Neural cell (in vitro differentiated cells): ENCODE data around the gene MERTK. TPM values are rescaled to one million over a fixed set of nuclear protein-coding genes. Genes with fewer than 3 reads are reported as not detected.

Experiments used
- H2AFZ ChIP-seq: fragments of 200-600, 300-800 bp; sonication (generic), shearing (Covaris generic); 2 replicates; pipeline ENCODE4 v1.6.0; 2014; ENCODE audit warnings: low read depth, mild to moderate bottlenecking, antibody characterized with exemption, low read length, moderate library complexity
- H3F3A ChIP-seq: fragments of 200-600 bp; shearing (Covaris generic); 2 replicates; pipeline ENCODE4 v1.6.1; 2016; ENCODE audit warnings: mild to moderate bottlenecking, moderate library complexity, mixed read lengths, antibody characterized with exemption, low read length; ENCODE audit not compliant: insufficient read depth, poor library complexity, severe bottlenecking
- H3K27ac ChIP-seq: fragments of 200-600, 300-800 bp; sonication (generic), shearing (Covaris generic); 2 replicates; pipeline ENCODE4 v1.5.1; 2014; ENCODE audit warnings: mild to moderate bottlenecking, low read length, moderate library complexity
- H3K27me3 ChIP-seq: fragments of 300-800, 200-600 bp; sonication (generic), shearing (Covaris generic); 2 replicates; pipeline ENCODE4 v1.6.0; 2014; ENCODE audit warnings: mild to moderate bottlenecking, low read depth, low read length, moderate library complexity; ENCODE audit not compliant: insufficient read depth
- H3K36me3 ChIP-seq: fragments of 300-800, 200-600 bp; sonication (generic), shearing (Covaris generic); 2 replicates; pipeline ENCODE4 v1.5.1; 2014; ENCODE audit warnings: mild to moderate bottlenecking, antibody characterized with exemption, low read length, moderate library complexity; ENCODE audit not compliant: insufficient read depth
- H3K4me2 ChIP-seq: fragments of 300-800, 200-600 bp; sonication (generic), shearing (Covaris generic); 2 replicates; pipeline ENCODE4 v1.6.0; 2014; ENCODE audit warnings: mild to moderate bottlenecking, low read length
- H3K4me3 ChIP-seq: fragments of 300-800, 200-600 bp; sonication (generic), shearing (Covaris generic); 2 replicates; pipeline ENCODE4 v1.5.1; 2014; ENCODE audit warnings: mild to moderate bottlenecking, low read length, moderate library complexity
- H3K79me2 ChIP-seq: fragments of 200-600 bp; shearing (Covaris generic); replicated peaks from 2 replicates; pipeline ENCODE4 v1.6.0; 2014; ENCODE audit warnings: mild to moderate bottlenecking, low read length, moderate library complexity; ENCODE audit not compliant: insufficient read depth
- H3K9ac ChIP-seq: fragments of 300-800, 200-600 bp; sonication (generic), shearing (Covaris generic); 2 replicates; pipeline ENCODE4 v1.6.1; 2016; ENCODE audit warnings: mild to moderate bottlenecking, low read length, mixed read lengths
- H3K9me2 ChIP-seq: fragments of 200-600 bp; shearing (Covaris generic); 2 replicates; pipeline ENCODE4 v1.6.1; 2016; ENCODE audit warnings: mild to moderate bottlenecking, low read length, mixed read lengths; ENCODE audit not compliant: insufficient read depth
- H3K9me3 ChIP-seq: fragments of 200-600, 300-800 bp; sonication (generic), shearing (Covaris generic); 2 replicates; pipeline ENCODE4 v1.6.1; 2016; ENCODE audit warnings: mild to moderate bottlenecking, mixed run types, low read length, moderate library complexity, mixed read lengths
- H4K20me1 ChIP-seq: fragments of 200-600 bp; shearing (Covaris generic); 2 replicates; pipeline ENCODE4 v1.6.1; 2016; ENCODE audit warnings: mild to moderate bottlenecking, mixed run types; ENCODE audit not compliant: insufficient read depth
- EP300 ChIP-seq: fragments of 450-650 bp; conservative IDR thresholded peaks from 2 replicates; pipeline ENCODE4 v1.6.1; 2014; ENCODE audit warnings: antibody characterized with exemption, mild to moderate bottlenecking, moderate library complexity; ENCODE audit not compliant: poor library complexity, severe bottlenecking
- EZH2 ChIP-seq: fragments of 200-600, 300-800 bp; shearing (Covaris generic), sonication (generic); IDR thresholded peaks from 2 replicates; pipeline ENCODE4 v1.6.1; 2014; ENCODE audit warnings: antibody characterized with exemption, low read length, borderline replicate concordance, mild to moderate bottlenecking; ENCODE audit not compliant: insufficient read depth, poor library complexity, severe bottlenecking
- MXI1 ChIP-seq: fragments of 450-650 bp; conservative IDR thresholded peaks from 2 replicates; pipeline ENCODE4 v1.6.1; 2014; ENCODE audit warnings: antibody characterized with exemption, mild to moderate bottlenecking; ENCODE audit not compliant: poor library complexity, severe bottlenecking
- POLR2AphosphoS5 ChIP-seq: IDR thresholded peaks from 2 replicates; pipeline ENCODE4 v1.6.1; 2012
- RAD21 ChIP-seq: fragments of 450-650 bp; conservative IDR thresholded peaks from 2 replicates; pipeline ENCODE4 v1.6.1; 2014; ENCODE audit warnings: antibody characterized with exemption, mild to moderate bottlenecking, moderate library complexity
- SMC3 ChIP-seq: fragments of 450-650 bp; conservative IDR thresholded peaks from 2 replicates; pipeline ENCODE4 v1.6.1; 2014; ENCODE audit warnings: antibody characterized with exemption, mild to moderate bottlenecking, moderate library complexity; ENCODE audit not compliant: poor library complexity
- TAF1 ChIP-seq: IDR thresholded peaks from 2 replicates; pipeline ENCODE4 v1.6.1; 2012; ENCODE audit warnings: low read depth
- polyA plus RNA-seq: library from polyadenylated mRNA; depleted of rRNA; stranded (reverse); fragments of >200 nt; gene quantifications from 2 replicates; pipeline ENCODE4 v1.2.3, GENCODE V29; 2014
- TF ChIP-seq, protein P1 (sequence below): IDR thresholded peaks from 2 replicates; pipeline ENCODE4 v1.6.1; 2012; ENCODE audit warnings: borderline replicate concordance
- TF ChIP-seq, protein P2 (sequence below): fragments of 450-650 bp; IDR thresholded peaks from 2 replicates; pipeline ENCODE4 v1.5.1; 2014; ENCODE audit warnings: antibody characterized with exemption, mild to moderate bottlenecking, moderate library complexity; ENCODE audit not compliant: poor library complexity, severe bottlenecking

MERTK gene
- polyA plus RNA-seq, 1 donor from 2014 or later, result 0.53 TPM

DNA sequence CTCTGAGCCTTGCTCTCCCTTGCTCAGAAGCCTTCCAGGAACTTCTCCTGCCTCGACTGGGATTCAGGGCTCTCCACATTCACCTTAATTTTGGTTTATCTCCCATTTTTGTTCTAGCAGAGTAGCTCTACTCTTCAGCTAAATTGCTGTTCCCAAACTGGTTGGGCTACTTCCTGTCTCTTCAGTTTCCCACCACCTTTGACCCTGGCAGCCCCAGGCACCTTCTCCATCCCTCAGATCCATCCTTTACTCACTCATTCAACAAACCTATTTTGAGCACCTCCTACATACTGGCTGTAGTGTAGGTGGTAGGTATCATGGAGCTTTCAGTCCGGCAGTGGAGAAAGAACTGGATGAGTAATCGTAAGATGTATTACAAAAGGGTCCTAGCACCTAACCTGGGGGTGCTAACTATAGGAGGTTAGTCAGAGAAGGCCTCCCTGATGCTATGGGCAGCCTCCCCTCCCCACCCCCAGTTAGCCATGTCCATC lies 26.3 kb downstream of the MERTK start:
- Histone ChIP-seq H3F3A (no peaks in the 10 kb centered on the region), H3K27ac (no peak overlapping the region), H2AFZ (no peak overlapping the region), H3K9ac (no peak overlapping the region), H3K27me3 (no peaks in the 10 kb centered on the region), H4K20me1 (no peaks in the 10 kb centered on the region), H3K4me2 (no peak overlapping the region), H3K4me3 (no peak overlapping the region), H3K79me2 (no peaks in the 10 kb centered on the region), H3K9me3 (no peaks in the 10 kb centered on the region), H3K36me3 (no peaks in the 10 kb centered on the region), H3K9me2 (no peaks in the 10 kb centered on the region)
- TF ChIP-seq, protein P1, sequence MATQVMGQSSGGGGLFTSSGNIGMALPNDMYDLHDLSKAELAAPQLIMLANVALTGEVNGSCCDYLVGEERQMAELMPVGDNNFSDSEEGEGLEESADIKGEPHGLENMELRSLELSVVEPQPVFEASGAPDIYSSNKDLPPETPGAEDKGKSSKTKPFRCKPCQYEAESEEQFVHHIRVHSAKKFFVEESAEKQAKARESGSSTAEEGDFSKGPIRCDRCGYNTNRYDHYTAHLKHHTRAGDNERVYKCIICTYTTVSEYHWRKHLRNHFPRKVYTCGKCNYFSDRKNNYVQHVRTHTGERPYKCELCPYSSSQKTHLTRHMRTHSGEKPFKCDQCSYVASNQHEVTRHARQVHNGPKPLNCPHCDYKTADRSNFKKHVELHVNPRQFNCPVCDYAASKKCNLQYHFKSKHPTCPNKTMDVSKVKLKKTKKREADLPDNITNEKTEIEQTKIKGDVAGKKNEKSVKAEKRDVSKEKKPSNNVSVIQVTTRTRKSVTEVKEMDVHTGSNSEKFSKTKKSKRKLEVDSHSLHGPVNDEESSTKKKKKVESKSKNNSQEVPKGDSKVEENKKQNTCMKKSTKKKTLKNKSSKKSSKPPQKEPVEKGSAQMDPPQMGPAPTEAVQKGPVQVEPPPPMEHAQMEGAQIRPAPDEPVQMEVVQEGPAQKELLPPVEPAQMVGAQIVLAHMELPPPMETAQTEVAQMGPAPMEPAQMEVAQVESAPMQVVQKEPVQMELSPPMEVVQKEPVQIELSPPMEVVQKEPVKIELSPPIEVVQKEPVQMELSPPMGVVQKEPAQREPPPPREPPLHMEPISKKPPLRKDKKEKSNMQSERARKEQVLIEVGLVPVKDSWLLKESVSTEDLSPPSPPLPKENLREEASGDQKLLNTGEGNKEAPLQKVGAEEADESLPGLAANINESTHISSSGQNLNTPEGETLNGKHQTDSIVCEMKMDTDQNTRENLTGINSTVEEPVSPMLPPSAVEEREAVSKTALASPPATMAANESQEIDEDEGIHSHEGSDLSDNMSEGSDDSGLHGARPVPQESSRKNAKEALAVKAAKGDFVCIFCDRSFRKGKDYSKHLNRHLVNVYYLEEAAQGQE, result no peak
- TF ChIP-seq EZH2, result no peak
- no peak for TF ChIP-seq TAF1
- TF ChIP-seq, protein P2, sequence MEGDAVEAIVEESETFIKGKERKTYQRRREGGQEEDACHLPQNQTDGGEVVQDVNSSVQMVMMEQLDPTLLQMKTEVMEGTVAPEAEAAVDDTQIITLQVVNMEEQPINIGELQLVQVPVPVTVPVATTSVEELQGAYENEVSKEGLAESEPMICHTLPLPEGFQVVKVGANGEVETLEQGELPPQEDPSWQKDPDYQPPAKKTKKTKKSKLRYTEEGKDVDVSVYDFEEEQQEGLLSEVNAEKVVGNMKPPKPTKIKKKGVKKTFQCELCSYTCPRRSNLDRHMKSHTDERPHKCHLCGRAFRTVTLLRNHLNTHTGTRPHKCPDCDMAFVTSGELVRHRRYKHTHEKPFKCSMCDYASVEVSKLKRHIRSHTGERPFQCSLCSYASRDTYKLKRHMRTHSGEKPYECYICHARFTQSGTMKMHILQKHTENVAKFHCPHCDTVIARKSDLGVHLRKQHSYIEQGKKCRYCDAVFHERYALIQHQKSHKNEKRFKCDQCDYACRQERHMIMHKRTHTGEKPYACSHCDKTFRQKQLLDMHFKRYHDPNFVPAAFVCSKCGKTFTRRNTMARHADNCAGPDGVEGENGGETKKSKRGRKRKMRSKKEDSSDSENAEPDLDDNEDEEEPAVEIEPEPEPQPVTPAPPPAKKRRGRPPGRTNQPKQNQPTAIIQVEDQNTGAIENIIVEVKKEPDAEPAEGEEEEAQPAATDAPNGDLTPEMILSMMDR, result no peak
- no peak for TF ChIP-seq SMC3
- TF ChIP-seq POLR2AphosphoS5, result no peak
- TF ChIP-seq MXI1, result no peak
- TF ChIP-seq RAD21, result no peak
- TF ChIP-seq EP300, result no peak

DNA sequence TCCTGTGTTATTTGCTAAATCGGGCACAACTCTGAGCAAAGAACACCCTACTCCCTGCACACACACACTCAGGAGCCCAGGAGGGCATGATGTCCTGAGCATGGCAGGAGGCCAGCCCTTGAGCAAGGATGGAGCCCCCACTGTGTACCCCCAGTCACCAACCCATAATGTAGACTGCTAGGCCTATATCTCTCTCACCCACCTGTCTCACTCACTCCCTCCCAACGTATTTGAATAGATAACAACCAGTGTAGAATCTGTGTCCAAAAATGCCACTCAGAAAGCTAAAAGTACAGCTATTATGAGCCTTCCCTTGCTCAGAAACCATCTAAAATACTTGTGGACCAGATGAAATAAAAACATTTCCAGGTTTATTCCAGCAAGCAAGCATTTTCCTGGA lies 29.3 kb downstream of the MERTK start:
- no peaks in the 10 kb centered on the region for H3K36me3 ChIP-seq
- no peaks in the 10 kb centered on the region for H3K79me2 ChIP-seq
- no peak overlapping the region for H3K4me2 ChIP-seq
- no peak overlapping the region for H3K4me3 ChIP-seq
- no peaks in the 10 kb centered on the region for H3K9me3 ChIP-seq
- no peak overlapping the region for H2AFZ ChIP-seq
- no peaks in the 10 kb centered on the region for H3K27me3 ChIP-seq
- no peak overlapping the region for H3K9ac ChIP-seq
- H4K20me1 ChIP-seq, result no peaks in the 10 kb centered on the region
- TF ChIP-seq SMC3 (no peak), POLR2AphosphoS5 (no peak), MXI1 (no peak), RAD21 (no peak), EP300 (no peak), TAF1 (no peak), EZH2 (no peak)
- TF ChIP-seq, protein P1, result no peak
- TF ChIP-seq, protein P2, result no peak
- no peaks in the 10 kb centered on the region for H3F3A ChIP-seq
- H3K9me2 ChIP-seq, result no peaks in the 10 kb centered on the region
- no peak overlapping the region for H3K27ac ChIP-seq
